Cardiac muscle cell (in vitro differentiated cells and primary cell): ENCODE results near the gene TCERG1L. TPM values are rescaled to one million over a fixed set of nuclear protein-coding genes. Genes with fewer than 3 reads are reported as not detected.

ENCODE experiments used
- DNase-seq, 2 donors: peaks; one replicate each; pipeline versions ENCODE4 v3.0.0 to v3.0.0-alpha.2; 2010 to 2017; ENCODE audit warnings: low read depth in 1 of 2, low spot score in 1 of 2
- H3K27ac ChIP-seq: fragments of 200-600 bp; sonication (generic); 2 replicates; pipeline ENCODE4 v1.5.1; 2016
- H3K27me3 ChIP-seq: fragments of 200-600 bp; sonication (generic); 2 replicates; pipeline ENCODE4 v1.6.0; 2016; ENCODE audit warnings: control low read depth
- H3K36me3 ChIP-seq: fragments of 200-600 bp; sonication (generic); 2 replicates; pipeline ENCODE4 v1.5.1; 2016; ENCODE audit warnings: control low read depth
- H3K4me1 ChIP-seq: fragments of 200-600 bp; sonication (generic); 2 replicates; pipeline ENCODE4 v1.8.1; 2017; ENCODE audit warnings: low read depth, mild to moderate bottlenecking, mixed run types
- H3K4me3 ChIP-seq: fragments of 200-600 bp; sonication (generic); 2 replicates; pipeline ENCODE4 v1.5.1; 2016; ENCODE audit warnings: mild to moderate bottlenecking
- H3K9me3 ChIP-seq: fragments of 200-600 bp; sonication (generic); 2 replicates; pipeline ENCODE4 v1.5.1; 2017; ENCODE audit warnings: low read depth, mild to moderate bottlenecking, control low read depth
- polyA plus RNA-seq: library from polyadenylated mRNA; unstranded; fragments of >200 nt; fragmentation: Nextera tagmentation; extraction: Ambion mirVana; gene quantifications from 2 replicates; pipeline ENCODE4 v1.2.1, GENCODE V29; 2016
- total RNA-seq: library from RNA; depleted of rRNA; stranded (reverse); fragments of >200 nt; gene quantifications from 2 replicates; pipeline ENCODE4 v1.2.3, GENCODE V29; 2016
- TF ChIP-seq, protein P1 (sequence below): IDR thresholded peaks from 2 replicates; pipeline ENCODE4 v1.5.1; 2012; ENCODE audit warnings: low read depth, mild to moderate bottlenecking, low read length

TCERG1L gene
- total and polyA plus RNA-seq, 2 experiments from 2014 or later = 0.12 to 1.9 TPM

DNA sequence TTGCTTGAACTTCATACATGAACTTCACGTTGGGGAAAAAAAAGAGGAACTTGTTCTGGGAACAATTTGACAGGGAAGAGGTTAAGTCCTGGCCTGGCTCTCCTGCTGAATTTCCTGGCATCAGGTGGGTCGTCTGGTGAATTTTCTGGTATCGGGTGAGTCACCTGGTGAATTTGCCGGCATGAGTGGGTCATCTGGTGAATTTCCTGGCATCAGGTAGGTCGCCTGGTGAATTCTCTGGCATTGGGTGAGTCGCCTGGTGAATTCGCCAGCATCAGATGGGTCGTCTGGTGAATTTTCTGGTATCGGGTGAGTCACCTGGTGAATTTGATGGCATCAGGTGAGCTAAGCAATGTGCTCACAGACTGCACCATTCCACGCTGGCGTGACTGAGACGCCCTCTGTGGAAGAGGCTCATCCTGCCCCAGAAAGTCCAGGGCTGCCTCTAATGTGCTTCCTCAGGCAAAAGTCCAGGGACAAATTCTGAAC, 255.4 kb downstream of the TCERG1L start:
- H3K27me3 ChIP-seq = no peaks in the 10 kb centered on the region
- H3K36me3 ChIP-seq = no peaks in the 10 kb centered on the region
- DNase-seq = no peak
- TF ChIP-seq, protein P1, sequence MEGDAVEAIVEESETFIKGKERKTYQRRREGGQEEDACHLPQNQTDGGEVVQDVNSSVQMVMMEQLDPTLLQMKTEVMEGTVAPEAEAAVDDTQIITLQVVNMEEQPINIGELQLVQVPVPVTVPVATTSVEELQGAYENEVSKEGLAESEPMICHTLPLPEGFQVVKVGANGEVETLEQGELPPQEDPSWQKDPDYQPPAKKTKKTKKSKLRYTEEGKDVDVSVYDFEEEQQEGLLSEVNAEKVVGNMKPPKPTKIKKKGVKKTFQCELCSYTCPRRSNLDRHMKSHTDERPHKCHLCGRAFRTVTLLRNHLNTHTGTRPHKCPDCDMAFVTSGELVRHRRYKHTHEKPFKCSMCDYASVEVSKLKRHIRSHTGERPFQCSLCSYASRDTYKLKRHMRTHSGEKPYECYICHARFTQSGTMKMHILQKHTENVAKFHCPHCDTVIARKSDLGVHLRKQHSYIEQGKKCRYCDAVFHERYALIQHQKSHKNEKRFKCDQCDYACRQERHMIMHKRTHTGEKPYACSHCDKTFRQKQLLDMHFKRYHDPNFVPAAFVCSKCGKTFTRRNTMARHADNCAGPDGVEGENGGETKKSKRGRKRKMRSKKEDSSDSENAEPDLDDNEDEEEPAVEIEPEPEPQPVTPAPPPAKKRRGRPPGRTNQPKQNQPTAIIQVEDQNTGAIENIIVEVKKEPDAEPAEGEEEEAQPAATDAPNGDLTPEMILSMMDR = no peak
- H3K9me3 ChIP-seq = no peaks in the 10 kb centered on the region
- H3K4me1 ChIP-seq = peaks cover 16% of the 10 kb centered on the region
- no peak overlapping the region for H3K27ac ChIP-seq
- H3K4me3 ChIP-seq = no peak overlapping the region

DNA sequence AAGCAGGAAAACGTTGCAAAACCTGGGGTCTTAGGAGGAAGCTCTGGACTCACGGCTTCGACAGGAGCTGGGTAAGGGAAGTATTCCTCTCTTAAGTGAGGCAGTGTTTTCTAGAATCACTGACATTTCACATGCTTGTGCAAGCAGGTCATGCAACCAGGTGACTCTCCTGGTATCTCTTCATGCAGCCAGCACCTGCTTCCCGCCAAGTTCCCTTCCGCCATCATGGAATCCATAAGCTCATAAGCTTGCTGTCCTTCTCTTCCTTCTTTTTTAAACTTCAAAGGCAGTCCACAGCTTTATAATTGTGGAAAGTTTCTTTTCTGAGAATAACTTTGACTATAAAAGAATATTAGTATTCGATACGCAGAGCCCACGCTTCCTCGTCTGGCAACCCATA, 256.1 kb downstream of the TCERG1L start:
- Histone ChIP-seq H3K9me3 (no peaks in the 10 kb centered on the region), H3K36me3 (no peaks in the 10 kb centered on the region), H3K27ac (no peak overlapping the region), H3K4me1 (peaks cover 9% of the 10 kb centered on the region), H3K27me3 (no peaks in the 10 kb centered on the region), H3K4me3 (no peak overlapping the region)
- DNase-seq = no peak
- TF ChIP-seq, protein P1 = no peak

DNA sequence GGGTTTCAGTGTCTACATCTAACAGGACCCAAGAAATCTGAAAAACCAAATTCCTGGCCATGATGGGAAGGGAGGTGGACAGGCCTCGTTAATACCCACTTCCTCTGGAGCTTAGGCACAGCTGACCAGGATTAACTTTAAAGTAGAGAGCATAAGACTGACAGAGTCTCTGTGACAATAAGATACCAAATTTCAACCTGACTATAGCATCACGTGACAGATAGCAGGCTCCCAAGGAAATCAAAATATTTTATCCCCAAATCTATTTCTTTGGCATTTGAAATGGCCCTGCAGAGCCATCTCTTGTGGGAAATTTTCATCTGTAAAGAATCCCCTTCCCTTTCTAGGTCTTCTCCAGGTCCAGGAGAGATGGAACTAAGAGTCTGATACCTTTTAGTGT, 258.3 kb downstream of the TCERG1L start:
- H3K36me3 ChIP-seq = no peaks in the 10 kb centered on the region
- H3K27ac ChIP-seq = no peak overlapping the region
- H3K27me3 ChIP-seq = peaks cover 7% of the 10 kb centered on the region
- H3K4me1 ChIP-seq = no peaks in the 10 kb centered on the region
- H3K4me3 ChIP-seq = no peak overlapping the region
- H3K9me3 ChIP-seq = no peaks in the 10 kb centered on the region
- TF ChIP-seq, protein P1 = no peak
- no peak for DNase-seq

DNA sequence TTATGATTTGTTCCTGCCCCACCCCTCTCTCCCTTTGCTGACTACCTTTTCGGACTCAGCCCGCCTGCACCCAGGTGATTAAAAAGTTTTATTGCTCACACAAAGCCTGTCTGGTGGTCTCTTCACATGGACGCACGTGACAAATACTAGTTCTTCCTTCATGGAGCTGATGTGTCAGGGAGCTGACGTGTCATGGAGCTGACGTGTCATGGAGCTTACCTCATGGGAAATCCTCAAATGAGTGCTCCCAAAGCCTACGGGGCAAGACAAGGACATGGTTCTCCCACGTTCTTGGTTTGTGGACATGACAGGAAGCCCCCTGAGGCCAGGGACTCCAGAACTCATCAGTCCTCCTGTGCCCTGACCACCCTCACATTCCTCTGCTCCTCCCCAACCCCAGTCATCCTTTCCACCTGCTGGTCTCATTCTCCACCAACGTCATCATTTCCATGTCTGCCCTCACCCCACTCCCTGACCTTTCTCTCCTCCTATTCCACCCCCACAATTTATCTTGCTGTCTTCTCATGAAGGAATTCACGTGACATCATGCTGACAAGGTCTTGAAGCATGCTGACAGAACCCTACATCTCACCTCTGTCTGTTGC, 261.3 kb downstream of the TCERG1L start:
- H3K27me3 ChIP-seq = peaks cover 8% of the 10 kb centered on the region
- DNase-seq = no peak
- no peaks in the 10 kb centered on the region for H3K36me3 ChIP-seq
- TF ChIP-seq, protein P1 = no peak
- H3K4me1 ChIP-seq = no peaks in the 10 kb centered on the region
- no peaks in the 10 kb centered on the region for H3K9me3 ChIP-seq
- no peak overlapping the region for H3K27ac ChIP-seq
- H3K4me3 ChIP-seq = no peak overlapping the region

DNA sequence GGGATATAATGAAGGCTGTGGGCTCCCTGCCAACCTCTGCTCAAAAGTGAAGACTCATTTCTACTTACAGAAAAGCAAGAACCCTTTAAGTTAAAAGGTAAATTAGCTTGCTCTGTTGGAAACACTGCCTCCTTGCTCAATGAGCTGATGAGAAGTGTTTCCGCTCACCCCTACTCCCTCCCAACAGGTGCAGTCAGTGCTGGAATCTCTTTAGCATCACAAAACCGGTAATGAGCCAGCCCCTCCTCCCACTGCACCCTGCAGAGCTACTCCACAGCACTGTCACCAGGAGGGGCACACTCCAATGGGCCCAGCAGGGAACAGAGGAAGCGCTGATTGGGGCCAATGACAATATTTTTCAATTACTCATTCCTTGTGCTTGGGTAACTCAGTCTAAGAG, 262.5 kb downstream of the TCERG1L start:
- H3K27ac ChIP-seq = no peak overlapping the region

More for the DNA sequence above, 262.5 kb downstream of the TCERG1L start:
- Histone ChIP-seq H3K36me3 (no peaks in the 10 kb centered on the region), H3K4me1 (no peaks in the 10 kb centered on the region), H3K27me3 (peaks cover 8% of the 10 kb centered on the region), H3K9me3 (no peaks in the 10 kb centered on the region), H3K4me3 (no peak overlapping the region)
- DNase-seq = no peak
- TF ChIP-seq, protein P1 = no peak
